IPS-18c (cell line): ENCODE results near the gene GGT1.
"Not testable (repeated sequence)": the region's sequence is repeated elsewhere in the genome, so short reads cannot be mapped to it uniquely, and the experiment has no call there.

ENCODE experiments used
- H3K4me3 ChIP-seq: 2 replicates; pipeline ENCODE4 v1.7.0; 2013; ENCODE audit warnings: low read depth, mild to moderate bottlenecking, low read length, moderate library complexity; ENCODE audit not compliant: insufficient read depth
- H3K9me3 ChIP-seq: one replicate; pipeline ENCODE4 v1.6.1; 2013; ENCODE audit warnings: mild to moderate bottlenecking, low read length, moderate library complexity; ENCODE audit not compliant: control insufficient read depth, insufficient read depth

GGT1 gene

GRCh38 chr22:24593559-24593835, 9.5 kb upstream of the GGT1 start:
- not testable (repeated sequence) for H3K9me3 ChIP-seq, H3K4me3 ChIP-seq

GRCh38 chr22:24593836-24594568, 9.0 kb upstream of the GGT1 start:
- Histone ChIP-seq H3K4me3 (no peak overlapping the region), H3K9me3 (no peaks in the 10 kb centered on the region)

- Histone ChIP-seq H3K4me3 (no peak overlapping the region), H3K9me3 (no peaks in the 10 kb centered on the region)
Observed at GRCh38 chr22:24594569-24595120, 8.3 kb upstream of the GGT1 start.

GRCh38 chr22:24595228-24595627, 7.8 kb upstream of the GGT1 start:
- Histone ChIP-seq H3K4me3 (no peak overlapping the region), H3K9me3 (no peaks in the 10 kb centered on the region)

- no peaks in the 10 kb centered on the region for H3K9me3 ChIP-seq
- H3K4me3 ChIP-seq, result no peak overlapping the region
Observed at GRCh38 chr22:24595863-24596262, 7.1 kb upstream of the GGT1 start.

GRCh38 chr22:24597076-24597475, 5.9 kb upstream of the GGT1 start:
- H3K4me3 ChIP-seq, H3K9me3 ChIP-seq: not testable (repeated sequence)

GRCh38 chr22:24599514-24599913, 3.5 kb upstream of the GGT1 start:
- no peak overlapping the region for H3K4me3 ChIP-seq
- no peaks in the 10 kb centered on the region for H3K9me3 ChIP-seq

- not testable (repeated sequence) for H3K9me3 ChIP-seq, H3K4me3 ChIP-seq
Observed at GRCh38 chr22:24599958-24600715, 2.9 kb upstream of the GGT1 start.

GRCh38 chr22:24601217-24602104, 1.5 kb upstream of the GGT1 start:
- H3K9me3 ChIP-seq, result no peaks in the 10 kb centered on the region
- H3K4me3 ChIP-seq, result no peak overlapping the region

GRCh38 chr22:24602105-24602749, 766 bp upstream of the GGT1 start:
- H3K4me3 ChIP-seq, H3K9me3 ChIP-seq: not testable (repeated sequence)

GRCh38 chr22:24603770-24604629, 1.0 kb downstream of the GGT1 start:
- not testable (repeated sequence) for H3K9me3 ChIP-seq, H3K4me3 ChIP-seq

- H3K4me3 ChIP-seq, result not testable (repeated sequence)
Observed at GRCh38 chr22:24606340-24606739, 3.3 kb downstream of the GGT1 start.

GRCh38 chr22:24607429-24607983, 4.5 kb downstream of the GGT1 start:
- not testable (repeated sequence) for H3K9me3 ChIP-seq, H3K4me3 ChIP-seq

More at GRCh38 chr22:24606340-24606739, 3.3 kb downstream of the GGT1 start:
- not testable (repeated sequence) for H3K9me3 ChIP-seq

GRCh38 chr22:24608327-24608726, 5.3 kb downstream of the GGT1 start:
- not testable (repeated sequence) for H3K4me3 ChIP-seq, H3K9me3 ChIP-seq

GRCh38 chr22:24609888-24610287, 6.9 kb downstream of the GGT1 start:
- H3K9me3 ChIP-seq, H3K4me3 ChIP-seq: not testable (repeated sequence)

- not testable (repeated sequence) for H3K9me3 ChIP-seq, H3K4me3 ChIP-seq
Observed at GRCh38 chr22:24614794-24615193, 11.8 kb downstream of the GGT1 start.
